NB4 (cell line): ENCODE results near the gene DHX38.

Experiments used
- DNase-seq: peaks from one replicate; pipeline ENCODE4 v3.0.0; 2010; ENCODE audit warnings: low read depth
- H3K4me3 ChIP-seq: one replicate; pipeline ENCODE4 v1.5.1; 2011; ENCODE audit warnings: mild to moderate bottlenecking, low read depth, low read length, moderate library complexity
- CTCF ChIP-seq: IDR thresholded peaks from one replicate; pipeline ENCODE4 v1.5.1; 2012; ENCODE audit warnings: low read depth, low read length
- MAX ChIP-seq: IDR thresholded peaks from 2 replicates; pipeline ENCODE4 v1.6.1; 2011; ENCODE audit warnings: low read depth, low read length
- MYC ChIP-seq: IDR thresholded peaks from 2 replicates; pipeline ENCODE4 v1.6.1; 2011; ENCODE audit warnings: low read depth, low read length
- POLR2A ChIP-seq: IDR thresholded peaks from 2 replicates; pipeline ENCODE4 v1.6.1; 2011; ENCODE audit warnings: mild to moderate bottlenecking; ENCODE audit not compliant: insufficient read length; ENCODE audit errors: extremely low read depth

The DHX38 gene

GRCh38 chr16:72129976-72130656 is 36.5 kb downstream of the DHX38 start:
- TF ChIP-seq POLR2A (no peak), MAX (no peak), CTCF (no peak), MYC (no peak)
- no peak overlapping the region for H3K4me3 ChIP-seq

GRCh38 chr16:72131036-72131435 is 37.4 kb downstream of the DHX38 start:
- DNase-seq: no peak
- no peak for TF ChIP-seq MYC
- H3K4me3 ChIP-seq: no peak overlapping the region

More at GRCh38 chr16:72129976-72130656, 36.5 kb downstream of the DHX38 start:
- DNase-seq: no peak

GRCh38 chr16:72132726-72133125 is 39.1 kb downstream of the DHX38 start:
- DNase-seq: no peak
- no peak overlapping the region for H3K4me3 ChIP-seq
- TF ChIP-seq MAX: no peak
- TF ChIP-seq MYC: no peak
- TF ChIP-seq CTCF: no peak
- no peak for TF ChIP-seq POLR2A

- DNase-seq: no peak
- TF ChIP-seq MAX (no peak), CTCF (no peak), MYC (no peak), POLR2A (no peak)
- no peak overlapping the region for H3K4me3 ChIP-seq
Observed at GRCh38 chr16:72134507-72134906, 40.9 kb downstream of the DHX38 start.

- no peak overlapping the region for H3K4me3 ChIP-seq
- TF ChIP-seq MAX: no peak
- no peak for TF ChIP-seq POLR2A
- TF ChIP-seq CTCF: no peak
- no peak for TF ChIP-seq MYC
- DNase-seq: no peak
Observed at GRCh38 chr16:72137380-72138063, 43.9 kb downstream of the DHX38 start.

GRCh38 chr16:72138064-72138572 is 44.5 kb downstream of the DHX38 start:
- no peak for DNase-seq
- no peak for TF ChIP-seq CTCF
- TF ChIP-seq POLR2A: no peak
- TF ChIP-seq MAX: no peak
- no peak for TF ChIP-seq MYC
- H3K4me3 ChIP-seq: no peak overlapping the region
